GM19397 (cell line): ENCODE data around the gene SEPTIN11.
A peak's percentile ranks its signal among the peaks of the same experiment; 100 is the strongest.

ENCODE experiments used
- ATAC-seq: cut with Tn5 transposase; IDR thresholded peaks from one replicate; pipeline ENCODE4 v1.9.1; 2021; ENCODE audit warnings: mild to moderate bottlenecking, moderate library complexity; ENCODE audit not compliant: unreplicated experiment

Gene SEPTIN11

GRCh38 chr4:76977736-76978350 lies 28.3 kb downstream of the SEPTIN11 start:
- no peak for ATAC-seq

DNA sequence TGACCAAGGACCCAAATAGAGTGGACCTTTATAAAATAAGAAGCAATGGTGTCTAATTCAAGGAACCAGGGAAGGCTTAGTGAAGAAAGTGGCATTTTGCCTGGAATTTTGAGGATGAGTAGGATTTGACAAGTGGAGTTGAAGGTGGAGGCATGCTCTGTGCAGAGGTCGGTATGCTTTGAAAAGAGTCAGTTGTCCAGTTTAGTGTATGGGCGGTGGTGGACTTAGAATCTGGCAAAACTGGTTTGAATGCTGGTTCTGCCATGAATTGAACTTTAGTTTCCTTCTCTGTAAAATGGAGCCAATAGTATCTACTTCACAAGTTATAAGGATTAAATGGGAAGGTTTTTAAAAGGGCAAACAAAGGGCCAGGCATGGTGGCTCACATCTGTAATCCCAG lies 29.7 kb downstream of the SEPTIN11 start:
- ATAC-seq, result no peak

- ATAC-seq, result no peak
Measured at GRCh38 chr4:76980261-76980660, 30.7 kb downstream of the SEPTIN11 start.

DNA sequence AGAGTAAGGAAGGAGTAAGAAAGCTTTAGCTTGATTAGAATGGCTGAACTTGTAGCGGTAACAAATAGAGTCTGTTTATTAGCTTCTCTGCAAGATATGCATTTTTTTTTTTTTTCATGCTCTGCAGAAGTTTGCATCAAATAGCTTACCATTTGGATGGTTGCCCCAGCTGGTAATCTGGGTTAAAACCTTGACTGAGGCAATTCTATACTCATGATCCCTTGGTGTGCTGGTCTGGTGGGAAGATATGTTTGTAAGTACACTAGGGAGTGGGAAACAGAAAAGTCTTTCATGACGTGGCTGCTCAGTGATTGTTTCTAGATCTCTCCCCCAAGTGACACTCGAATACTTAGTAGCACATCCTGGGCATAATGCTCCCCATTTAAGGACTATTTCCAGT lies 32.1 kb downstream of the SEPTIN11 start:
- ATAC-seq, result no peak

GRCh38 chr4:76982638-76983584 lies 33.4 kb downstream of the SEPTIN11 start:
- ATAC-seq, result no peak

- ATAC-seq, result no peak
Measured at GRCh38 chr4:76984127-76984526, 34.6 kb downstream of the SEPTIN11 start.

DNA sequence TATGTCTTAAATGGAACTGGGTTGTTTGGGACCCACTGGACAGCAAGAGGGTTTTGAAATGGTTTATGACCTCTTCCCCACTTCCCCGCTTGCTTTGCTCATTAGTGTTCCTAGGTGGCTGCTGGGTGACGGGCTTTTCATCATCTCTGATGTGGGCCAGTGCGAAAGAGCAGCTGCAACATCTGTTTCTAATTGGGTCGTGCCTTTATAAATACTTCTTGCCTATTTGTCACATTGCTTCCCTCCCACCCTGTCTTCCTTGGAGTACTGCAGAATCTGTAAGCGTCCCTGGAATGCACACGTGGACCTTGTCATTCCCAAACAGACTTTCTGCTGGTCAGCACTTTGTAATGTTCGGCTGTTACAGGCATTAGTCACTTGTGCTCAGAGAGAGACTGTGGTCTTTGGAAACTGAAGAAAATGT lies 35.2 kb downstream of the SEPTIN11 start:
- no peak for ATAC-seq

DNA sequence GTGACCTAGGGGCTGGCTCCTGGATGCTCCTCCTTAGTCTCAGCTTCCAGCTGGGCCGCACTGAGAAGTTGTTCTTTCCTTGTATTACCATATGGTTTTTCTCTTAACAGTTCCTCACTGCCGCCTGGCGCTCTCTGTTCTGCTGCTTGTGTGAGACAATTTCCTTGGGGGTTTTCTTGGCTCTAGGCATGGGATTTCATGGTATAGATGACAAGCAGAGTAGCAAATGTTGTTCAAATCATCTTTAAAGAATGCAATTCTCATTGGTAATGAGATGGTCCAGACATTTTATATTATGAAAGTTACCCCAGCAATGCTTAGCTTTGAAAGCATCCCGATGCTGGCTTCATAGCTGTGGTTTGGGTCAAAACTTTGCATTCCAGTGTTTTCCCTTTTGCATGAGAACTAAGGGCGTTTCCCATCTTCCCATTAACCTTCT lies 37.6 kb downstream of the SEPTIN11 start:
- ATAC-seq, result no peak

DNA sequence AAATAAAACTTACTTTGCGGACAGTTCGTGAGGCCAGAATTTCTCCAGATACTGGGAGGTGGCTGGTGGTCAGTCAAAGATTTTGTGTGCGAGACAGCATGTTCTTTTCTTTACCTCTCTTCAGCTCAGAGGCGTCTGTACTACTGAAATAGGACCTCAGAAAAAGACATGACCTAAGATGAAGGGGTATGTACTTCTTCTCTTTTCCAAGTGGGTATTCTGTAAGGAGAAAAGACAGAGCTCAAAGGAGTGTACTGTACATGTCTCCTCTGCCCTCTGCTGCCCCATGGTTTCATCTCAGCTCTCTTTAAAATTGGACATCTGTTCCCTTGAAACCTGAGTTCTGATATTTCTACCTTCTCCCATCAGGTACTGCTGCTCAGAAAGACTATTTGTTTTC lies 38.1 kb downstream of the SEPTIN11 start:
- ATAC-seq, result no peak

- no peak for ATAC-seq
Measured at GRCh38 chr4:76989391-76990061, 40.0 kb downstream of the SEPTIN11 start.

DNA sequence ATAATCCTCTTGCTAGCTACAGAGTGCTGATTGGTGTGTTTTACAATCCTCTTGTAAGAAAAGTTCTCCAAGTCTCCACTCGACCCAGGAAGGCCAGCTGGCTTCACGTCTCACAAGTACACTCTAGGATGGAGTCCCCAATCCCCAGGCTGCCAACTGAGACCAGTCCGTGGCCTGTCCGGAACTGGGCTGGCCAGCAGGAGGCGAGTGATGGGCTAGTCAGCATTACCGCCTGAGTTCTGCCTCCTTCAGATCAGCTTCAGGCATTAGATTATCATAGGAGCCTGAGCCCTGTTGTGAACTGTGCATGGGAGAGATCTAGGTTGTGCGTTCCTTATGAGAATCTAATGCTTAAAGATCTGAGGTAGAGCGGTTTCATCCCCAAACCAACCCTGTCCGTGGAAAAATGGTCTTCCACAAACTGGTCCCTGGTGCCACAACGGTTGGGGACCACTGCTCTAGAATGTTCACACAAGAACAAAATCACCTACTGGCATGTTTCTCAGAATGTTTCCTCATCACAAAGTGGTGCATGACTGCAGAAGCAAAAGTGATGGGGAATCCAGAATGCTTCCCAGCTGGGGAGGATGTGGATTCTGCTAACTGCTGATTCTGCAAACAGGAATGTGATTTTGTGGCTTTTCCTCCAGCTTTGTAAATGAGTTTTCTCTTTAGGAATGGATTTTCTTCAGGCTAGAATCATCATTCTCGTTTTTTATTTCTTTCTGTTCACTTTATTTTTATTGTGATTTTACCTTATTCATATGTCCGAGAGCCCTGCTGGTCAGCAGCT lies 40.9 kb downstream of the SEPTIN11 start:
- ATAC-seq, result no peak

GRCh38 chr4:76991161-76991660 lies 41.7 kb downstream of the SEPTIN11 start:
- ATAC-seq, result no peak

- ATAC-seq, result peak; percentile 84
Measured at GRCh38 chr4:76993787-76994641, 44.5 kb downstream of the SEPTIN11 start.

DNA sequence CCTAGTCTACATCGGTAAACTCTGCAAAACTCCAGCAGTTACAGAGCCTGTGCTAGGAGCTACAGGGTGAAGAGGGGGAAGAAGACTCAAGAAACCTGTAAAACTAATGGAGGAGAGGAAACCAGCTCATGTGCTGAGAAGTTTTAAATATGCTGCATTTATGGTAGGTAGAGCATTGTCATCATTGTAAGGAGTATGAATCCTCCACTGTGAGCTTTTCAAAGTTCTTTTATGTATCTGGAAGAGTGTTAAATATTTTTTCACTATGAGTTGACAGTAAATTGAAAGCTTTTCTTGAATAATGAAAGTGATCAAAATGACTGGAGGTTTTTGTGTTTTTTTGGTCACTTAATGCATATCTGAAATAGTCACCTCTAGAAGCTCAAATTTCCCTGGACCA lies 46.2 kb downstream of the SEPTIN11 start:
- ATAC-seq, result no peak

- no peak for ATAC-seq
Measured at GRCh38 chr4:76996445-76996844, 46.9 kb downstream of the SEPTIN11 start.

DNA sequence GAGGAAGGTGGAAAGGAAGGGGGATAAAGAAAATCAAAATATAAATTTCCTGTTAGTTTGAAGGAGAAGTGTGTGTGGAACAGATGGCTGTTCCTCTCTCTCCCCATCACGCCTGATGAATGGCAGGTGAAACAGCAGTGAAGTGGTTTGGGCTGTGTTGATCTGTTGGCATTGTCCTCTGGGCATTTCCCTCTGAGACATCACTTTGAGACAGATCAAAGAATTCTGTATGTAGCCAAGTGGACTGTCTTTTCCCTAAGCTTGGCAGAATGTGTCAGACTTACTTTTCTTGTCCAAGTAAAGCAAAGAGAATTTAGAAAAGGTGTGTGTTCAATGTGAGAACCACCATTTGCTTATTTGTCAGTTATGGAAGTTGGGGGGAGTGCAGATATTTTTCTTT lies 47.5 kb downstream of the SEPTIN11 start:
- ATAC-seq, result no peak

GRCh38 chr4:76997532-76997931 lies 48.0 kb downstream of the SEPTIN11 start:
- ATAC-seq, result no peak

- no peak for ATAC-seq
Measured at GRCh38 chr4:76998251-76998901, 48.8 kb downstream of the SEPTIN11 start.
